NCI-H146 treated with DMSO at 0.1 percent for 48 hours (cell line): Measurements from ENCODE around the gene SLC47A2.

ENCODE experiments used
- DNase-seq: peaks from one replicate; lab custom pipeline; 2025; ENCODE audit not compliant: unreplicated experiment; lab: John Stamatoyannopoulos, UW

Gene SLC47A2

DNA sequence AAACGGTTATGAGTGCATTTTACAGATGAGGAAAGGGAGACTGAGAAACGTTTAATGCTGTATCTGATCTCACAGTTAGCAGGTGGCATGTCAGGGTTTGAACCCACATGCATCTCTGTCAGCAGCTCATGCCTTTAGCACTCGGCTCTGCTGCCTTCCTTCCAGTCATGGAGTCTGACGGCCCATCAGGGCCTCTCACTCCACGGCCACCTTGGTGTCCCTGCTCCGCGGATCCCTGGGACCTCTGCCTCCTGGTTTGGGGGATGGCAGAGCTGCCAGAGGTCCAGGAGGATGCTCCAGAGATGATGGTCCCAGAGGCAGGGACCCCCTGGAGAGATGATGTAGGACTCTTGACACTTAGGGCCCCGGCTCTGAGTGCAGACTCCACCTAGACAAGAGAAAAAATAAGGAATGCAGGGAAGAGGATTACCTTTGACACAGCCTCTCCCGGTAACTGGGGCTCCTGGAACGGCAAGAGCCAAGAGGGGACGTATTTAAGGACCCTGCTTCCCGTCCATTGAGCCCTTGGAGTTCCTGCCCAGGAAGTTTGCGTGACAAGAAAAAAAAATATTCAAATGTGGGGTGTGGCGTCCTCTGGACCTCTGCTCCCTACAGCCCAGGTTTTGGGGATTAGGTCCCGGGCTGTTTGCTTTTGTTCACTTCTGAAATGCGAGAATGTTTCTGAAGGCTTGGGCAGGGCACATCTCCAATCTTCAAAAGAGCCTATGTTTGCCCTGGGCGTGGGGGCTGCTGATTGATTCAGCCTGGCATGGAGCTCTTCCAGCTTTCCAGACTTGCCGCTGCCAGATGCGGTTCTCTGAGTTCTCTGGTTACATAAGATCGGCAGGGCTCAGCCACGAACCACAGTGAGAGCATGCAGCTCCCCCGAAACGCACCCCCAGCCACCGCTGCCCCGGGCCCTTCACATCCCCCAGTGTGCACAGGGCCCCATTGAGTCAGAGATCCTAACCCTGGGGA is 31.7 kb upstream of the SLC47A2 start, which contains the start of gene ALDH3A1:
Gene ALDH3A1 (minus strand): TSS at position 470 of the 978 bp plus-strand sequence. CDS start 3,169 bp downstream, outside the sequence.
- DNase-seq = no peak

GRCh38 chr17:19747159-19747719 is 30.9 kb upstream of the SLC47A2 start:
- DNase-seq = no peak

DNA sequence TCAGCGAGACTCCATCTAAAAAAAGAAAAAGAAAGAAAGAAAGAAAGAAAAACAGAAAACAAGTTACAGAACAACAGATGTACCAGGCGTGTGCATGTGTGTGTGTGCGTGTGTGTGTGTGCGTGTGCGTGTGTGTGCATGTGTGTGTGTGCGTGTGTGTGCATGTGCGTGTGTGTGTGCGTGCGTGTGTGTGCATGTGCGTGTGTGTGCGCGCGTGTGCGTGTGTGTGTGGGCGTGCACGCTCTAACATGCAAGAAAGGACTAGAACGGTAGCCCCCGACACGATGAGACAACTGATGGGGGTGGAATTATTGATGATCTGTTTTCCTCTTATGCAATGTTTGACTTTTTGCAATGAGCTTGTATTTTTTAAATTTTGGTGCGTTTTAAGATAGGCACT is 30.1 kb upstream of the SLC47A2 start:
- DNase-seq = no peak

DNA sequence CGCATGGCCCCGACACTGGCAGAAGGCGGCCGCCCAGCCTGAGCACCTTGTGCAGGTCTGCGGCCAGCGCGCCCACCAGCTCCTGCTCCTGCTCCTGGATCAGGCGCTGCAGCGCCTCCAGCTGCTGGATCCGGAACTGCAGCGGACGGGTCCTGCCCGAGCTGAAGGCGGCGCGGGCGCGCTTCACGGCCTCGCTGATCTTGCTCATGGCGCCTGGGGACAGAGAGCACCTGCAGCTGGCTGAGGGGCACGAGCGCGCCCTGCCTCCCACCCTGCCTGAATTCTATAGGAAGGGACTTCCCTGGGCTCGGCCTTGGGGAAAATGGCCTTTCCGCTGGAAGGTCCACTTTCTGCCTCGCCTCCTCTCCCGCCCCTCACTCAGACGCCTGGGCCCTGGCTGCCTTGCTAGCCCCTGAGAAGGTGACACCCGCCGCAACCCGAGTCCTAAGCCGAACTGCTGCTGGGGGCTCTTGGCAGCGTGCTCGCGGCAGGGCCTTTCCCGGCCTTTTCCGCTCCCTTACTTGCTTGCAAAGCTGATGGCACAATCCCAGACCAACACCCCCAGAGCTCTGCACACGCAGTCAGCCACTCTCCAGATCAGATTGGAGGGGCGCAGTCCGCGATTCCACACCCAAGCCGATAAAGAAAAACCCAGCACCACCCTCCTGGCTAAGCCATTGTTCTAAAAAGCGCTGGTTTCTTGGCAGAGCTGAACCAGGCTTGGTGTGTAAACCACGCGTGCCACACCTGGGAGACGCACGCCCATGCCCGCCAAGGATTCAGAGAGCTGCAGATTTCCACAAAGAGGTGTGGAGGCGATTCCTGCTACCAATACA is 28.8 kb upstream of the SLC47A2 start:
- peak; percentile 71 for DNase-seq

DNA sequence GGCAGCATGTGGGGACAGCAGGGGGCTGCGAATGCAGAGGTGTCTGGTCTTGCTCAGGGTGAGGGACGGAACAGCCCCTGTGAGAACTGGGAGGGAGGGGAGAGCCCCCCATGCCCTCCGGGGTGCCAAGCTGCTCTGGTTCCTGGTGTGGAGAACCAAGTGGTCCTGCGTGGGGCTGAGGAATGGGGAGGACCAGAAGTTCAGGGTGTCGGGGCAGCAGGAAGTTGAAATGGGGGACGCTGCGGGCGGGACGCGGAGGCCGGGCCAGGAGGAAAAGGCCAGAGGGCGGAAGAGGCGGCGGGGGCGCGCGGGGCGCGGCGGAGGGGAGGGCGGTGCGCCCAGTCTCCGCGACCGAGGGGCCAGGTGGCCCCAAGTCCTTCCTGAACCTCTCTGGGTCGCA is 28.1 kb upstream of the SLC47A2 start:
- no peak for DNase-seq

DNA sequence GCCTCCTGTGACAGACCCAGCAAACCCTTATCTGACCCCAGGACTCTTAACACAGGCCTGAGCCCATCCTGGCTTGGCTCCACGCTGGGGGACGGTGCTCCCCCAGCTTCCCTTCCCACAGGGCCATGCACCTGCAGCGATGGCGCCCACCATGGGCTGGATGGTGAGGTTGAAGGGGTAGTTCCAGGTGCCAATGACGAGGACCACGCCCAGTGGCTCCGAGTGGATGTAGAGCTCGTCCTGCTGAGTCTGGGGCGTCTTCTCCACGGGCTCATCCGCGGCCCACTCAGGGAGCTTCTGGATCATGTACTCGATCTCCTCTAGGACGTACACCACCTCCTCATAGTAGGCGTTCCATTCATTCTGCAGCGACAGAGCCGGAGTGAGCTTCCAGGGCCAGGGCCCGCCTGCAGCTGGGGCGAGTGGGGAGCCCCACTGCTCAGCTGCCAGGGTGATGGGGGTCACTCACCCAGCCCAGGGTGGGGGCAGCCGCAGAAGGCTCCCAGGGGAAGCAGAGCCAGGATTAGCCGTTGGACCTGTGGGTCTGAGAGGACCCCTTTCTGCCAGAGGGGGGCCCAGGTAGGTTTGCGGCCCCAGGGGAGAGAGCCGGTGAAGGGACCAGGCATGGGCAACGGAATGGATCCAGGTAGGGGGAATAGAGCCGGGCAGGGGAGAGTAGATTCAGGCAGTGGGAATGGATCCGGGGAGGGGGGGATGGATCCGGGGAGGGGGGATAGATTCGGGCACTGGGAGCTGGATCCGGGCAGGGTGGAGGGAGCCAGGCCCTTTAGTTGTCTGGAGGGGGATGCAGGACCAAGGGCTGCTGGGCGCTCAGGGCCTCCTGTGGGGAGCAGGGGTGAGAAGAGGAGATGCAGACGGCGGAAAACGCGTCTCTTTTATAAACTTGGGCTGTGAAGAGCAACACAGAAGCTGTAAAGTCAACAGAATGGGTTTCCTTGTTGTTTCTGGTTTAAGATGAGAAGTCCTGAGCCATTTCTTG is 27.0 kb upstream of the SLC47A2 start:
- DNase-seq = no peak

- no peak for DNase-seq
Measured at GRCh38 chr17:19742495-19742894, 26.1 kb upstream of the SLC47A2 start.

DNA sequence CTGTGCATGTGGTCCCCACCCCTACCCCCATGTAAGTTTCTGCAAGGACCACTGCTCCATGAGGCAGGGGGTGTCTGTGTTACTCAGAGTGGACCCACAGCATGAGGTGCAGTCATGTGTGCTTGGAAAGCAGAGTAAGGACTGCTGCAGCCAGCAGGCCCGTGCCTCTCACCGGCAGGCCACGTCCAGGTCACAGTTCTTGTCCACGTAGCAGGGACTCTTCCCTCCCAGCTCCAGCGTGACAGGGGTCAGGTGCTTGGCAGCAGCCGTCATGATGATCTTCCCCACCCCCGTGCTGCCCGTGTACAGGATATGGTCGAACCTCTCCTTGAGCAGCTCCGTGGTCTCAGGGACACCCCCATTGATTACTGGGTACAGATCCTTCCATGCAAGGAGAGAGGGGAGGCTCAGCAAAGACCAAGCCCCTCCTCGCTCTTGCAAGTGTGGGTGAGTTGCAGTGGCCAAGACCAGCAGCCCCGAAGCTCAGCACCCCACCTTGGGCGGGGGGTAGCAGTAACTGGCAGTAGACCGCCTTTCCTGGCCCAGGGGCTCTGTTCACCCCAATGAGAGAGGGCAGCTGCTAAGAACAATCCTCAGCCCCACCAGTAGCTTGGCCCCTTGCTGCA is 25.6 kb upstream of the SLC47A2 start:
- DNase-seq = no peak

DNA sequence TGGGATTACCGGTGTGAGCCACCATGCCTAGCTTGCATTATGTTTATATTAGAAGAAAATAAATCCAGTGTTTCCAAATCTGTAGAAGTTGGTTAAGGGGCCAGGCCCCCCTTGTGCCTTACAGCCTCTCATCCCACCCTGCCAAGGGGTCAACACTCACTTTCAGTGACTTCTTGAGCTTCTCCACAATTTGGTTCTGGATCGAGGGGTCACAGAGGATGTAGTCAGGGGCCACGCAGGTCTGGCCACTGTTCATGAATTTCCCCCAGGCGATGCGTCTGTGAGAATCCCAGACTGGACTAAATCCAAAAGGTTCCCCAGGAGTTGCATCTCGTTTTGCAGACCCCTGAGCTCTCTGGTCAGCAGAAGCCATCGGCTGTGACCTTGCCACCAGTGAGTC is 24.5 kb upstream of the SLC47A2 start:
- DNase-seq = no peak

DNA sequence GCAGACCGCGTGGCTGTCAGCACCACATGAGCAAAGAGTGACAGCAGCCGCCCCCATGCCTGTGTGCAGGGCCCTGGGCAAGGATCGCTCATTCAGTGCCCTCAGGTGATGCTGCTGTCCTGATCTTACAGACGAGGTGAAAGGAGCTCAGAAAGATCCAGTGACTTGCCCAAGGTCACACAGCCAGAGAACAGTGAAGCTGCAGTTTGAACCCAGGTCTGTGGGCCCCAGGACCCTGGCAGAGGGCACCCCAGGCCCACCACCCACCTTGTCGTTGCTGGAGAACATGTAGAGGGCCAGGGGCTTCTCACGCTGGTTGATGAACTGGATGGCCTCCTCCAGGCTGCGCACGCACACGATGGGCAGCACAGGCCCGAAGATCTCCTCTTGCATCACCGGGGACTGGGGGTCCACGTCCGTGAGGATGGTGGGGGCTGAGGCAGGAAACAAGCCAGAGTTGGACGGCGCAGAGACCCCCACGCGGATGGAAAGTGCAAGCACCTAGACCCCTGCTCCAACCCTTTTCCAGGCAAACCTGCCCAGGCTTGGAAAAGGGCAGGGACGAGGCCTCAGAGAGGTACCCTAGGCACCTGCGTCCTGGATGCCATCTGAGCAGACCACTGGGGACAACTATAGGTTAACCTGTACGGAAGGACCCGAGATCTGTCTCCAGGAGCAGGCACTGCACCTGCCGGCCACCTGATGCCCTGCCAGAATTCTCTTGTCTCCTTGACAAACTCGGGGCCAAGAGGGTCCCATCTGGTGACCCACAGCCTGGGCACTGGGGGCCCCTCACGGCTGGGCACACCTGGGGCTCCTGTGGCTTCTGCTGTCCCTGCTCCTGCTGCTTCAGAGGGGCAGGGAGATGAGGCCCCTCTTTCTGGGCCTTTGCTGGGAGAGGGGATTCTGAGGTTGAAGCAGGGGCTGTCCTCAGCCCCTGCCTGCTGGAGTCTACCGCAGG is 23.1 kb upstream of the SLC47A2 start:
- no peak for DNase-seq

DNA sequence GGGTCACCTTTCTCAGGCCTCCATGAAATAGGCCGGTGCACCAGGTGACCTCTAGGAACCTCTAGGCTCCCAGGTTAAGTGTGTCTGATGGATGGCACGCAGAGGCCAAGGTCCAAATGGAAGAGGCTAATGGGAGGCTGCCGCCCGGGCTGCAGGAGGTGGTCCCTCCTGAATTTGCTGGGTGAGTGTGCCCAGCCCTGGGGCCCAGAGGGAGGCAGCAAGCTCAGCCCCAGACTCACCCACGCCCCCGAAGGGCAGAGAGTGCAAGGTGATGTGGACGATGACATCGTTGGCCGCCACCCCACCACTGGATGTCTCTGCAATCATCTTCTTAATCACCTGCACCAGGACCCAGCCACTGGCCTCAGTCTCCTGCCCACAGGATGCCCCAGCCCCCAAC is 22.4 kb upstream of the SLC47A2 start:
- no peak for DNase-seq

DNA sequence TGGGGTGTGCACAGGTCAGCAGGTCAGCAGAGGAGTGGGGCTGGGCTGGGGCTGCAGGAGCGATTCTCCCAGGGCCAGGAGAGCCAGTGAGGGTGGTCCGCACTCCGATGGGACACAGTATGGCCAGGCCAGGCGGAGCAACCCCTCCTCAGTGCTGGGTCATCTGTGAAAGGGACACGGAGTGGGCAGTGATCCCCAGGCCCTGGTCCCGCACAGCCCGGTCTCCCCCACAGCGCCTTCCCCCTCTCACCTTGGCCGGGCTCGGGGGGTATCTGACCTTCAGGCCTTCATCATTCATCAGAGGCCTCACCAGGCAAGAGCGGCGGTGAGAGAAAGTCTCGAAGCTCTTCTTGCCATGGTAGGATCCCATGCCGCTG is 21.7 kb upstream of the SLC47A2 start:
- DNase-seq = no peak

GRCh38 chr17:19737305-19738072 is 21.1 kb upstream of the SLC47A2 start:
- no peak for DNase-seq

DNA sequence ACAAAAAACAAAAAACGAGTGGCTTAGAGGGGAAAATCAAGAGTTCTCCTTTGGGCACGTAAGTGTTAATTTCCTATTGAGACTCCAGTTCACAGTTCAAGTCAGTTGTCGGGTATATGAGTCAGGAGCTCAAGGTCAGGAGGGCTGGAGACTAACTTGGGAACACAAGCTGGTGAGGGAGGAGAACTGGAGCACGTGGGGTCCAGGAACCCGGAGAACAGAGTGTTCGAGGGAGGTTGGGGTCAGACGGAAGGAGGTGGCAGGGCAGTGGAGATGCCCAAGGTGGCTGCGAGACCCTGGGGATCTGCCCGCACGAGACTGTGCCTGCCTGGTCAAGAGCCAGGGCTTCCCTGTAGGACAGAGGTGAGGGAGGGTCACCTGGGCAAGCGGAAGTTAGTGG is 19.7 kb upstream of the SLC47A2 start:
- no peak for DNase-seq

DNA sequence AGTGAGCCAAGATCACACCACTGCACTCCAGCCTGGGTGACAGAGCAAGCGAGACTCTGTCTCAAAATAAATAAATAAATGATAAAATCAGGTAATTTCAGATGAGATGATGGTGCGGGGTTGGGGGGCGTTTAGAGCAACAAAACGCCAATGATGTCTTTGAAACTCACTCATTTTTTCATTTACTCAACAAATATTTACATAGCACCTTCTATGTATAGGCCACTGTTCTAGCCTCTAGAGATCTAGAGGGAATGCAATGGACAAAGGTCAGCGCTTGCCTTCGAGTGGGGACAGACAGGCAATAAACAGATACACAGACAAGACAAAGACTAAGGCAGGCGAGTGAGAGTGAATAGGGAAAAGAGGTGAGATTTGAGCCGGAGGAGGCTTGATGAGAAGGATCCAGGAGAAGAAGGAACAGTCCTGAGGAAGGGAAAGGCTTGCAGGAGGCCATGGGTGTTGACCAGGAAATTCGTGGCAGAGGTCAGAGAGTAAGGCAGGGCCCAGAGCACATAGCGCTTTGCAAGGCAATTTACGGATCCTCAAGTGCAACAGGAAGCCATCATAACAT is 17.7 kb upstream of the SLC47A2 start:
- peak; percentile 6 for DNase-seq

DNA sequence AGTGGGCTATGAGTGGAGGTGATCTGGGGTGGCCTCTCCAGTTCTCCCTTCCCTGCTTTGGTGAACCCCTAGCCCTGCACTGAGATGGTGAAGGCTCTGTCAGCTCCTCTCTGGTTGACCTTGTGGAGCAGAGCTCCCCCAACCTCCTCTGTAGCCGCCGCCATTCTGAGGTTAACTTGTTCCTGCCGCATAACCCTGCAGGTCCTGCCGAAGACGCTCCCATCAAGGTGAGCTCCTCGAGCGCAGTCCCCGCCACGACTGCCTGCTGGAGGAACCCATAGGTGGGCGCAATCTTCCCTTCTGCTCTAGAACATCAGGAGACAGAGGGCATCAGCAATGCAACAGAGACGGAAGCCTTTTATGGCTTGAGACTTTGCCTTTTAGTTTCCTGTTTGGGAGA is 15.2 kb upstream of the SLC47A2 start:
- DNase-seq = no peak

- DNase-seq = no peak
Measured at GRCh38 chr17:19730843-19731242, 14.5 kb upstream of the SLC47A2 start.

DNA sequence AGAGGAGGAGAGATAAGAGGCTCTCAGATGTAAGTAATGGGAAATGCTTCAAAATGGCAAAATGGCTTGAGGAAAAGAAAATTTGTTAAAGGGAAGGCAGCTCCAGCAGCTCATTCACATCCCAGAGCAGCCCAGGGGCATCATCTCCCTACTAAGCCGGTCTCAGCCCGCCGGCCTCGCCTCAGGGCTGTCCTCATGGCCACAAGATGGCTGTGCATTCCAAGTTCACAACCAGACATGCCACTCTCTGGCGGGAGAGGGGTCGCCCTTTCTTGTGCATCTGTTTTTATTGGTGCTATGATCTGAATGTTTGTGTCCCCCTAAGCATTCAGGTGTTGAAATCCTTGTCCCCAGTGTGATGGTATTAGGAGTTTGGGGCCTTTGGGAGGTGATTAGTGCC is 13.5 kb upstream of the SLC47A2 start:
- no peak for DNase-seq
